Uterus (tissue), 2 donors: Measurements from ENCODE around the gene MND1.

ENCODE experiments used
- CTCF ChIP-seq, 4 experiments: fragments of 200-600 bp in 2 of 4; fragments of 450-650 bp in 2 of 4; sonication (generic) in 2 of 4; IDR thresholded peaks; one replicate each; pipeline ENCODE4 v1.5.1; 2016 to 2019; ENCODE audit warnings: antibody characterized with exemption in 4 of 4, mild to moderate bottlenecking in 2 of 4, moderate library complexity in 1 of 4
- POLR2A ChIP-seq, 2 donors: fragments of 450-650 bp; IDR thresholded peaks; one replicate each; pipeline ENCODE4 v1.6.1; 2016; ENCODE audit warnings: antibody characterized with exemption in 2 of 2, mild to moderate bottlenecking in 1 of 2, moderate library complexity in 1 of 2

- peak; percentile 36 to 52 (median 42) for TF ChIP-seq CTCF (IDR thresholded peaks at IDR 0.05)
- no peak for TF ChIP-seq POLR2A (IDR thresholded peaks at IDR 0.05)
These were observed 88.7 kb downstream of the MND1 start for GRCh38 chr4:153432965-153433753.
